Smooth muscle cell (in vitro differentiated cells): ENCODE results near the gene SHOC2. TPM values are rescaled to one million over a fixed set of nuclear protein-coding genes. Genes with fewer than 3 reads are reported as not detected.
"Not testable (repeated sequence)": the region's sequence is repeated elsewhere in the genome, so short reads cannot be mapped to it uniquely, and the experiment has no call there.

Source experiments
- DNase-seq: peaks from one replicate; lab custom pipeline; 2025; ENCODE audit not compliant: unreplicated experiment; lab: John Stamatoyannopoulos, UW
- H2AFZ ChIP-seq: fragments of 200-600 bp; sonication (generic); 2 replicates; pipeline ENCODE4 v1.6.0; 2016; ENCODE audit warnings: antibody characterized with exemption, low read depth, mild to moderate bottlenecking
- H3F3A ChIP-seq: fragments of 200-600 bp; sonication (generic); 2 replicates; pipeline ENCODE4 v1.6.0; 2017; ENCODE audit warnings: antibody characterized with exemption, low read depth
- H3K27ac ChIP-seq: fragments of 200-600 bp; sonication (generic); 2 replicates; pipeline ENCODE4 v1.5.1; 2016; ENCODE audit warnings: low read depth, mild to moderate bottlenecking
- H3K27me3 ChIP-seq: fragments of 200-600 bp; sonication (generic); 2 replicates; pipeline ENCODE4 v1.6.1; 2016; ENCODE audit warnings: low read depth, mild to moderate bottlenecking
- H3K36me3 ChIP-seq: fragments of 200-600 bp; sonication (generic); 2 replicates; pipeline ENCODE4 v1.5.1; 2016; ENCODE audit warnings: low read depth
- H3K4me1 ChIP-seq: fragments of 200-600 bp; sonication (generic); 2 replicates; pipeline ENCODE4 v1.5.1; 2016; ENCODE audit warnings: low read depth
- H3K4me2 ChIP-seq: fragments of 200-600 bp; sonication (generic); 2 replicates; pipeline ENCODE4 v1.6.0; 2016; ENCODE audit warnings: mild to moderate bottlenecking
- H3K4me3 ChIP-seq: fragments of 200-600 bp; sonication (generic); 2 replicates; pipeline ENCODE4 v1.5.1; 2016; ENCODE audit warnings: mild to moderate bottlenecking
- H3K79me2 ChIP-seq: fragments of 200-600 bp; sonication (generic); 2 replicates; pipeline ENCODE4 v1.6.0; 2016; ENCODE audit warnings: low read depth, mild to moderate bottlenecking
- H3K9ac ChIP-seq: fragments of 200-600 bp; sonication (generic); 2 replicates; pipeline ENCODE4 v1.6.0; 2016; ENCODE audit warnings: low read depth
- H3K9me3 ChIP-seq: fragments of 200-600 bp; sonication (generic); replicated peaks from 2 replicates; pipeline ENCODE4 v1.5.1; 2016; ENCODE audit warnings: low read depth
- H4K20me1 ChIP-seq: fragments of 200-600 bp; sonication (generic); 2 replicates; pipeline ENCODE4 v1.6.0; 2016; ENCODE audit warnings: low read depth
- WGBS: methylation state at CpG from one replicate; pipeline ENCODE4 v1.1.7; 2016; ENCODE audit warnings: low lambda C conversion rate; 5-methylcytosine and 5-hydroxymethylcytosine counted together
- polyA plus RNA-seq: library from polyadenylated mRNA; unstranded; fragments of >200 nt; fragmentation: Nextera tagmentation; extraction: Ambion mirVana; gene quantifications from 2 replicates; pipeline ENCODE4 v1.2.1, GENCODE V29; 2016
- total RNA-seq: library from RNA; depleted of rRNA; stranded (reverse); fragments of >200 nt; gene quantifications from 2 replicates; pipeline ENCODE4 v1.2.3, GENCODE V29; 2014
- TF ChIP-seq, protein P1 (sequence below): fragments of 200-600 bp; sonication (generic); IDR thresholded peaks from 2 replicates; pipeline ENCODE4 v1.5.1; 2017; ENCODE audit warnings: borderline replicate concordance, mild to moderate bottlenecking, antibody characterized with exemption; ENCODE audit not compliant: insufficient read depth, poor library complexity, severe bottlenecking

Gene SHOC2
- total and polyA plus RNA-seq, 2 experiments from 2014 or later = 19.3 to 45.1 TPM

DNA sequence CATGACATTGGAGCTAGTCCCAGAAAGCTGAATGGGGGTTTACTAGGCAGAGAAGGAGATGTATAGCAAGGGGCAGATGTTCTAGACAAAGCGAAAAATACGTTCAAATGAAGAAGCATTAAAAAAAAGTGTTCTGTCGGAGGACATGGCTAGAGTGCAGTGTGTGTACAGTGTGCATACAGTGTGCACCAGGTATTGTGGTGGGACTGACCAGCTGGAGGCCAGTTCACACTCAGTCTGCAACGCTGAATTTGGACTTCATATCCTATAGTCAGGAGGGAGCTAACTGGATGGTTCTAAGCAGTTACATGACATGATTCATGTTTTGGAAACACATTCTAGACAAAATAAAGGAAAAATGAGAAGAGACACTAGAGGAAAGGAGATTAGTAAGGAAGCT lies 9.3 kb upstream of the SHOC2 start:
- no peak overlapping the region for H3K4me3 ChIP-seq
- H3F3A ChIP-seq = no peaks in the 10 kb centered on the region
- no peak for DNase-seq
- H3K36me3 ChIP-seq = no peaks in the 10 kb centered on the region
- no peaks in the 10 kb centered on the region for H3K79me2 ChIP-seq
- peaks cover 4% of the 10 kb centered on the region for H4K20me1 ChIP-seq
- H3K4me1 ChIP-seq = peaks cover 7% of the 10 kb centered on the region
- H3K9me3 ChIP-seq = no peaks in the 10 kb centered on the region
- H2AFZ ChIP-seq = no peak overlapping the region
- H3K9ac ChIP-seq = no peak overlapping the region
- H3K4me2 ChIP-seq = no peak overlapping the region
- H3K27me3 ChIP-seq = no peaks in the 10 kb centered on the region
- WGBS = 98% methylated on average over 4 of the region's 4 CpGs
- no peak overlapping the region for H3K27ac ChIP-seq
- TF ChIP-seq, protein P1, sequence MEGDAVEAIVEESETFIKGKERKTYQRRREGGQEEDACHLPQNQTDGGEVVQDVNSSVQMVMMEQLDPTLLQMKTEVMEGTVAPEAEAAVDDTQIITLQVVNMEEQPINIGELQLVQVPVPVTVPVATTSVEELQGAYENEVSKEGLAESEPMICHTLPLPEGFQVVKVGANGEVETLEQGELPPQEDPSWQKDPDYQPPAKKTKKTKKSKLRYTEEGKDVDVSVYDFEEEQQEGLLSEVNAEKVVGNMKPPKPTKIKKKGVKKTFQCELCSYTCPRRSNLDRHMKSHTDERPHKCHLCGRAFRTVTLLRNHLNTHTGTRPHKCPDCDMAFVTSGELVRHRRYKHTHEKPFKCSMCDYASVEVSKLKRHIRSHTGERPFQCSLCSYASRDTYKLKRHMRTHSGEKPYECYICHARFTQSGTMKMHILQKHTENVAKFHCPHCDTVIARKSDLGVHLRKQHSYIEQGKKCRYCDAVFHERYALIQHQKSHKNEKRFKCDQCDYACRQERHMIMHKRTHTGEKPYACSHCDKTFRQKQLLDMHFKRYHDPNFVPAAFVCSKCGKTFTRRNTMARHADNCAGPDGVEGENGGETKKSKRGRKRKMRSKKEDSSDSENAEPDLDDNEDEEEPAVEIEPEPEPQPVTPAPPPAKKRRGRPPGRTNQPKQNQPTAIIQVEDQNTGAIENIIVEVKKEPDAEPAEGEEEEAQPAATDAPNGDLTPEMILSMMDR = no peak

DNA sequence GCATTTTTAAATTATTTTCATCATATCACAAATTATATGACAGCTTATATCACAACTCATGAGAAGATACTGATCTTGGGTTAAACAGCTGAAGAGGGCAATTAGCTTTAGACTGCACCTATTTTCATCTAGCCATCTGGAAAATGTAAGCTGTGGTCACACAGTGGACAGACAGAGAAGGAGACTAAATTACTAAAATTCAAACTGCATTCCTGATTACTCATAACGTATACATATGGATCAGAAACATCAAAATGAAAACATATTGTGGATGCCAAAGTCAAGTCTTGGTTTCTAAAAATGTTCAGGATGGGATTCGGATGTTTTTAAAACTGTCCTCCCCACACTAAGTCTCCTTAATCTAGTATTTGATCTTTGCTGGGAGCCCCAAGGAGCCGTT lies 7.0 kb upstream of the SHOC2 start:
- peaks cover 4% of the 10 kb centered on the region for H4K20me1 ChIP-seq
- no peak overlapping the region for H3K9ac ChIP-seq
- WGBS = 18% methylated on average over 3 of the region's 3 CpGs
- peaks cover 1% of the 10 kb centered on the region for H3K79me2 ChIP-seq
- no peak for DNase-seq
- no peaks in the 10 kb centered on the region for H3K27me3 ChIP-seq
- peak overlapping the region; percentile 15 for H3K27ac ChIP-seq
- H3K36me3 ChIP-seq = no peaks in the 10 kb centered on the region
- H3F3A ChIP-seq = peaks cover 3% of the 10 kb centered on the region
- H2AFZ ChIP-seq = no peak overlapping the region
- peak overlapping the region; percentile 59 for H3K4me2 ChIP-seq
- TF ChIP-seq, protein P1 = no peak
- no peak overlapping the region for H3K4me3 ChIP-seq
- no peaks in the 10 kb centered on the region for H3K9me3 ChIP-seq
- peaks cover 7% of the 10 kb centered on the region for H3K4me1 ChIP-seq

DNA sequence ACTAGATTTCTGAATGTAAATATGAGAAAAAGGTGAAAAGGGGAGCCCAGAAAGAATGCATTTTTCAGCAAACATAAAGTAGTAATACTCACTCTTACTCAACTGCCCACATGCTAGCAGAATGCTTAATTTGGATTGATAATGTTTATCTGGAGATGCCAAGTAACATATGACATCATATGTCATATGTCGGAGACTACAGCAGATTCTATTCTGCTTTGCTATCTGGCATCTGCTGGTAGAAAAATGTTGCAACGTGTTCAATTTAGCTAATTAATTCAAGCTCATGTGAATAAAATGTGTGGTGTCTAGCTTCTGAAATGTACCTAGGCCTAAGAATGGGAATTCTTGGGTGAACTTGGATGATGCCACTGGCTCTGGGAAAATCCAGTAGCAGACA lies 5.0 kb upstream of the SHOC2 start:
- Histone ChIP-seq H3F3A (peaks cover 8% of the 10 kb centered on the region), H3K79me2 (peaks cover 6% of the 10 kb centered on the region), H3K27me3 (no peaks in the 10 kb centered on the region), H4K20me1 (peaks cover 4% of the 10 kb centered on the region), H3K36me3 (no peaks in the 10 kb centered on the region), H2AFZ (no peak overlapping the region), H3K4me1 (peaks cover 15% of the 10 kb centered on the region), H3K27ac (no peak overlapping the region), H3K4me3 (no peak overlapping the region), H3K9me3 (no peaks in the 10 kb centered on the region), H3K9ac (no peak overlapping the region), H3K4me2 (no peak overlapping the region)
- 89% methylated on average over 2 of the region's 2 CpGs for WGBS
- no peak for DNase-seq
- TF ChIP-seq, protein P1 = no peak

DNA sequence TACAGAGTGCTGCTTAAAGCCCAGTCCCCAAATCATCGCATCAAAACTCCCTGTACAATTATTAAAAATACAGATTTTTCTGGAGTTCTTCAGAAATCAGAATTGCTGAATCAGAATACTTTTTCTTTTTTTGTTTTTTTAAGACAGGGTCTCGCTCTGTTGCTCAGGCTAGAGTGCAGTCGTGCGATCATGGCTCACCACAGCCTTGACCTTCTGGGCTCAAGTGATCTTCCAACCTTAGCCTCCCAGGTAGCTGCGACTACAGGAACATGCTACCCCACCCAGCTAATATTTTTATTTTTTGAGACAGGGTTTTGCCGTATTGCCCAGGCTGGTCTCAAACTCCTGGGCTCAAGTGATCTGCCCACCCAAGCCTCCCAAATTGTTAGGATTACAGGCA lies 4.4 kb upstream of the SHOC2 start:
- H3K9ac ChIP-seq = no peak overlapping the region
- peaks cover 8% of the 10 kb centered on the region for H3K79me2 ChIP-seq
- H3K4me3 ChIP-seq = no peak overlapping the region
- no peaks in the 10 kb centered on the region for H3K36me3 ChIP-seq
- no peaks in the 10 kb centered on the region for H3K27me3 ChIP-seq
- H3K27ac ChIP-seq = no peak overlapping the region
- no peak overlapping the region for H3K4me2 ChIP-seq
- H4K20me1 ChIP-seq = peaks cover 5% of the 10 kb centered on the region
- H2AFZ ChIP-seq = no peak overlapping the region
- H3K4me1 ChIP-seq = peaks cover 15% of the 10 kb centered on the region
- WGBS = 97% methylated on average over 6 of the region's 6 CpGs
- TF ChIP-seq, protein P1 = no peak
- DNase-seq = no peak
- peaks cover 8% of the 10 kb centered on the region for H3F3A ChIP-seq
- H3K9me3 ChIP-seq = no peaks in the 10 kb centered on the region

DNA sequence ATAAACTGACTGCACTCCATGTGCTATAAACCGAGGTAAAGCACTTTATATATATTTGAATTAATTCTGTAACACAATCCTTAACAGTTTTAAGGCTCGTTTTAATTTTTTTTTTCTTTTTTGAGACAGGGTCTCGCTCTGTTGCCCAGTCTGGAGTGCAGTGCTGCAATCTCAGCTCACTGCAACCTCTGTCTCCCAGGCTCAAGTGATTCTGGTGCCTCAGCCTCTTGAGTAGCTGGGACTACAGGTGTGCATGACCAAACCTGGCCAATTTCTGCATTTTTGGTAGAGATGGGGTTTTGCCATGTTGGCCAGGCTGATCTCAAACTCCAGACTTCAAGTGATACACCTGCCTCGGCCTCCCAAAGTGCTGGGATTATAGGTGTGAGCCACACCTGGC lies 3.8 kb upstream of the SHOC2 start:
- H2AFZ ChIP-seq, H3K36me3 ChIP-seq, H3F3A ChIP-seq, H3K4me2 ChIP-seq, H3K27ac ChIP-seq, H3K27me3 ChIP-seq, DNase-seq, H4K20me1 ChIP-seq, H3K9me3 ChIP-seq, H3K4me3 ChIP-seq, H3K9ac ChIP-seq: not testable (repeated sequence)
- H3K79me2 ChIP-seq = peaks cover 14% of the 10 kb centered on the region
- WGBS = 96% methylated on average over 4 of the region's 4 CpGs
- H3K4me1 ChIP-seq = peaks cover 16% of the 10 kb centered on the region
